C4-2B (cell line): ENCODE measurements around the gene RELN.

ENCODE experiments used
- CTCF ChIP-seq: fragments of 450-650 bp; conservative IDR thresholded peaks from 2 replicates; pipeline ENCODE4 v1.5.1; 2017; ENCODE audit warnings: mild to moderate bottlenecking
- ZFX ChIP-seq: fragments of 450-650 bp; IDR thresholded peaks from 2 replicates; pipeline ENCODE4 v1.6.1; 2017

- TF ChIP-seq CTCF (no peak), ZFX (no peak)
Observed at GRCh38 chr7:103687272-103687671, 302.2 kb downstream of the RELN start.
